Endothelial cell of umbilical vein (primary cell): ENCODE data around the gene WNT11.

Experiments
- CTCF ChIP-seq, 2 donors: IDR thresholded peaks; 1 replicate in 1 of 2; 2 replicates in 1 of 2; pipeline ENCODE4 v1.5.1; 2011; ENCODE audit warnings: low read length in 2 of 2, mild to moderate bottlenecking in 2 of 2, moderate library complexity in 2 of 2, control low read depth in 1 of 2, inconsistent platforms in 1 of 2, low read depth in 1 of 2; ENCODE audit not compliant: insufficient read depth in 1 of 2; ENCODE audit errors: extremely low read depth in 1 of 2
- EZH2 ChIP-seq: IDR thresholded peaks from 2 replicates; pipeline ENCODE4 v1.6.1; 2012; ENCODE audit warnings: borderline replicate concordance, low read depth, mild to moderate bottlenecking, moderate library complexity, low read length, inconsistent platforms; ENCODE audit not compliant: severe bottlenecking
- JUN ChIP-seq: IDR thresholded peaks from 2 replicates; pipeline ENCODE4 v1.6.1; 2011; ENCODE audit warnings: borderline replicate concordance, low read depth; ENCODE audit not compliant: insufficient read length, insufficient read depth
- POLR2A ChIP-seq: IDR thresholded peaks from 2 replicates; pipeline ENCODE4 v1.6.1; 2012; ENCODE audit warnings: low read depth, mild to moderate bottlenecking, control low read depth, low read length
- POLR2AphosphoS5 ChIP-seq: IDR thresholded peaks from 2 replicates; pipeline ENCODE4 v1.6.1; 2012; ENCODE audit warnings: low read depth, mild to moderate bottlenecking, control low read depth, low read length, moderate library complexity; ENCODE audit not compliant: insufficient read depth
- TF ChIP-seq, protein P1 (sequence below): IDR thresholded peaks from 2 replicates; pipeline ENCODE4 v1.6.1; 2011; ENCODE audit not compliant: insufficient read depth, insufficient read length

DNA sequence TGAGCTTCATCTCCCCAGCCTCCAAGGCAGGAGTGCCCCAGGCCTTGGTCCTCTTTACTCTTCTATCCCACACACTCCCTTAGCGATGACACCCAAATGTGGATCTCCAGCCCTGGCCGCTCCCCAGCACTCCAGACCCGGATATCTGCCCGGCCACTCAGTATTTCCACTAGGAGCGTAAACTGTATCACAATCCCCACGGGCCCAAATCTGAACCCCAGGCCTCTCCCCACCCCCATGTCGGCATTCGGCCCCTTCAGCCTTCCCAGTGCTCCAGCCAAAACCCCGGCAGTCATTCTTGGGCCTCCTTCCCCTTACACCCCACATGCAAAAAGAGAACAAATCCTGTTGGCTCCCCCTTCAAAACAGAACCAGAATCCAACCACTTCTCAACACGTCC is 20.8 kb downstream of the WNT11 start:
- TF ChIP-seq CTCF (IDR thresholded peaks at IDR 0.05; ENCODE audit: extremely low read depth in 1 of 2, insufficient read depth in 1 of 2, low read depth in 1 of 2, low read length in 2 of 2): no peak
- no peak for TF ChIP-seq EZH2
- TF ChIP-seq, protein P1, sequence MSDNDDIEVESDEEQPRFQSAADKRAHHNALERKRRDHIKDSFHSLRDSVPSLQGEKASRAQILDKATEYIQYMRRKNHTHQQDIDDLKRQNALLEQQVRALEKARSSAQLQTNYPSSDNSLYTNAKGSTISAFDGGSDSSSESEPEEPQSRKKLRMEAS: no peak
- TF ChIP-seq JUN: no peak
- no peak for TF ChIP-seq POLR2AphosphoS5
- no peak for TF ChIP-seq POLR2A
